SK-N-MC (cell line): Measurements from ENCODE around the gene APOBEC3G.

Experiments used
- DNase-seq: peaks from one replicate; pipeline ENCODE4 v3.0.0-alpha.2; 2011; ENCODE audit warnings: low read depth, low spot score
- H3K27ac ChIP-seq: fragments of 200-600 bp; sonication (generic); 2 replicates; pipeline ENCODE4 v1.5.1; 2016; ENCODE audit warnings: mixed run types
- H3K36me3 ChIP-seq: fragments of 200-600 bp; sonication (generic); 2 replicates; pipeline ENCODE4 v1.6.1; 2017; ENCODE audit warnings: antibody characterized with exemption, low read length, mixed read lengths; ENCODE audit not compliant: insufficient read depth
- H3K4me3 ChIP-seq: fragments of 200-600 bp; sonication (generic); 2 replicates; pipeline ENCODE4 v1.5.1; 2016
- H3K9ac ChIP-seq: fragments of 200-600 bp; sonication (generic); 2 replicates; pipeline ENCODE4 v1.8.0; 2017; ENCODE audit warnings: mixed run types, mixed read lengths; ENCODE audit not compliant: insufficient read length
- H3K9me3 ChIP-seq: fragments of 200-600 bp; sonication (generic); 2 replicates; pipeline ENCODE4 v1.6.1; 2017; ENCODE audit warnings: low read depth, mild to moderate bottlenecking, antibody characterized with exemption, low read length, moderate library complexity, mixed read lengths
- EZH2 ChIP-seq: fragments of 200-600 bp; sonication (generic); IDR thresholded peaks from one replicate; pipeline ENCODE4 v1.6.1; 2017; ENCODE audit warnings: antibody characterized with exemption
- FOXP2 ChIP-seq: optimal IDR thresholded peaks from 2 replicates; pipeline ENCODE3; 2011; ENCODE audit warnings: mild to moderate bottlenecking, moderate library complexity; ENCODE audit not compliant: insufficient read depth; ENCODE audit errors: extremely low read length, control extremely low read depth
- POLR2AphosphoS5 ChIP-seq: IDR thresholded peaks from 2 replicates; pipeline ENCODE4 v1.6.1; 2012; ENCODE audit warnings: mild to moderate bottlenecking, low read depth, low read length, borderline replicate concordance

APOBEC3G gene

GRCh38 chr22:39098026-39098425 is 21.0 kb downstream of the APOBEC3G start:
- no peaks in the 10 kb centered on the region for H3K36me3 ChIP-seq
- TF ChIP-seq FOXP2, result no peak
- TF ChIP-seq EZH2, result no peak
- no peak for TF ChIP-seq POLR2AphosphoS5
- H3K4me3 ChIP-seq, result no peak overlapping the region
- H3K9ac ChIP-seq, result no peak overlapping the region
- H3K27ac ChIP-seq, result no peak overlapping the region
- no peaks in the 10 kb centered on the region for H3K9me3 ChIP-seq
- no peak for DNase-seq

DNA sequence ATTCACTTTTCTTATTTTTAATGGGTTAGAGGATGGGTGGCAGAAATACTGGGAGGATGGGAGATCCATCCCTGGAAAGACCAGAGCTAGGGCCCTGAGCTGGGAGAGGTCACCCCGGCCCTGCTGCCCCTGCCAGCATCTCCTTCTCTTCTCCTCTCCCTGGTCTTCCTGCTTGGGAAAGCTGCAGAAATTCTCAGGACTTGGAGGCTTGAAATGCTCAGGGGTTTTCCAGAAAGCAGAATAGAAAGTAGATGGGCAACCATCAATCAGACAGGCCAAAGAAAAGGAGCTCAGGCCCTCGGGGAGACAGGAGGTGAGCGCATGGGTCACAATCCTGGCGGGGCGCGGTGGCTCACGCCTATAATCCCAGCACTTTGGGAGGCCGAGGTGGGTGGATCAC is 21.5 kb downstream of the APOBEC3G start:
- H3K9ac ChIP-seq, result no peak overlapping the region
- TF ChIP-seq POLR2AphosphoS5, result no peak
- TF ChIP-seq EZH2, result no peak
- no peak for TF ChIP-seq FOXP2
- no peak overlapping the region for H3K27ac ChIP-seq
- DNase-seq, result no peak
- H3K36me3 ChIP-seq, result no peaks in the 10 kb centered on the region
- no peak overlapping the region for H3K4me3 ChIP-seq
- no peaks in the 10 kb centered on the region for H3K9me3 ChIP-seq

DNA sequence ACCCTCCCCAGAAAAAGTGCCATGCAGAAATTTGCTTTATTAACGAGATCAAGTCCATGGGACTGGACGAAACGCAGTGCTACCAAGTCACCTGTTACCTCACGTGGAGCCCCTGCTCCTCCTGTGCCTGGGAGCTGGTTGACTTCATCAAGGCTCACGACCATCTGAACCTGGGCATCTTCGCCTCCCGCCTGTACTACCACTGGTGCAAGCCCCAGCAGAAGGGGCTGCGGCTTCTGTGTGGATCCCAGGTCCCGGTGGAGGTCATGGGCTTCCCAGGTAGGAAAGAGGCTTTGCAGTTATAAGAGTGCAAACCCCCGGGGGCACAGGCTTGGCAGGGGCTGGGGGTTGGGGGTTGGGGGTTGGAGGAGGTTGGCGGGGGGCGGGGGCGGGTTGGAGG is 24.2 kb downstream of the APOBEC3G start:
- Histone ChIP-seq H3K9me3 (no peaks in the 10 kb centered on the region), H3K36me3 (no peaks in the 10 kb centered on the region), H3K27ac (no peak overlapping the region), H3K9ac (no peak overlapping the region), H3K4me3 (no peak overlapping the region)
- no peak for DNase-seq
- TF ChIP-seq EZH2 (no peak), POLR2AphosphoS5 (no peak), FOXP2 (no peak)

- DNase-seq, result no peak
- TF ChIP-seq EZH2 (no peak), FOXP2 (no peak), POLR2AphosphoS5 (no peak)
- Histone ChIP-seq H3K27ac (no peak overlapping the region), H3K9me3 (no peaks in the 10 kb centered on the region), H3K4me3 (no peak overlapping the region), H3K9ac (no peak overlapping the region), H3K36me3 (no peaks in the 10 kb centered on the region)
Observed at GRCh38 chr22:39103431-39103830, 26.4 kb downstream of the APOBEC3G start.

DNA sequence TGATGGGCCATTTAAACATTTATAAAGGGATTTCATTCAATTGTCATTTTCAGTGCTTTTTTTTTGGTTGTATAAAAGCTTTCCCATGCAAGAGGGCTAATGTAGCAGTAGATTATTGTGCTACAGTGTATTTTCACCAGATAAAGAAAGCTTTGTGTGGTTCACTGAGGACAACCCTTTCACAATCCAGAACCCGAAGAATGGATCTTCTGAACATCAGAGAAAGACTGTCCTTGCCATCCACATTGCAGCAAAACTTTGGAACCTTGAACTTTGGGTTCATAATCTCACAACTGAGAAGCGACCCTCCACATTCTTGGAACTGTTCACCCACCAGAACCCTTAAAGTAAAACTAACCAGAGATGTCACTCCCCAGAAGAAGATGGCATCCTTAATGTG is 29.3 kb downstream of the APOBEC3G start:
- Histone ChIP-seq H3K4me3 (no peak overlapping the region), H3K9ac (no peak overlapping the region), H3K27ac (no peak overlapping the region), H3K9me3 (no peaks in the 10 kb centered on the region), H3K36me3 (no peaks in the 10 kb centered on the region)
- no peak for DNase-seq
- TF ChIP-seq FOXP2, result no peak
- TF ChIP-seq POLR2AphosphoS5, result no peak
- TF ChIP-seq EZH2, result no peak

- TF ChIP-seq EZH2, result no peak
- TF ChIP-seq POLR2AphosphoS5, result no peak
- TF ChIP-seq FOXP2, result no peak
- no peak for DNase-seq
- H3K9ac ChIP-seq, result no peak overlapping the region
- H3K36me3 ChIP-seq, result no peaks in the 10 kb centered on the region
- H3K4me3 ChIP-seq, result no peak overlapping the region
- no peaks in the 10 kb centered on the region for H3K9me3 ChIP-seq
- no peak overlapping the region for H3K27ac ChIP-seq
Observed at GRCh38 chr22:39108487-39108886, 31.4 kb downstream of the APOBEC3G start.

- Histone ChIP-seq H3K4me3 (no peak overlapping the region), H3K9ac (no peak overlapping the region), H3K36me3 (no peaks in the 10 kb centered on the region), H3K27ac (no peak overlapping the region), H3K9me3 (no peaks in the 10 kb centered on the region)
- TF ChIP-seq POLR2AphosphoS5 (no peak), EZH2 (no peak), FOXP2 (no peak)
- DNase-seq, result no peak
Observed at GRCh38 chr22:39109361-39109760, 32.3 kb downstream of the APOBEC3G start.

- Histone ChIP-seq H3K27ac (no peak overlapping the region), H3K9me3 (no peaks in the 10 kb centered on the region), H3K36me3 (no peaks in the 10 kb centered on the region), H3K4me3 (no peak overlapping the region), H3K9ac (no peak overlapping the region)
- DNase-seq, result no peak
- TF ChIP-seq FOXP2 (no peak), EZH2 (no peak), POLR2AphosphoS5 (no peak)
Observed at GRCh38 chr22:39110631-39111561, 33.8 kb downstream of the APOBEC3G start.

- Histone ChIP-seq H3K4me3 (no peak overlapping the region), H3K9ac (no peak overlapping the region), H3K27ac (no peak overlapping the region), H3K36me3 (no peaks in the 10 kb centered on the region), H3K9me3 (no peaks in the 10 kb centered on the region)
- no peak for DNase-seq
- TF ChIP-seq POLR2AphosphoS5, result no peak
- no peak for TF ChIP-seq FOXP2
- no peak for TF ChIP-seq EZH2
Observed at GRCh38 chr22:39114112-39114511, 37.0 kb downstream of the APOBEC3G start.
